ENCODE results near the gene TMTC2.

Gene TMTC2

DNA sequence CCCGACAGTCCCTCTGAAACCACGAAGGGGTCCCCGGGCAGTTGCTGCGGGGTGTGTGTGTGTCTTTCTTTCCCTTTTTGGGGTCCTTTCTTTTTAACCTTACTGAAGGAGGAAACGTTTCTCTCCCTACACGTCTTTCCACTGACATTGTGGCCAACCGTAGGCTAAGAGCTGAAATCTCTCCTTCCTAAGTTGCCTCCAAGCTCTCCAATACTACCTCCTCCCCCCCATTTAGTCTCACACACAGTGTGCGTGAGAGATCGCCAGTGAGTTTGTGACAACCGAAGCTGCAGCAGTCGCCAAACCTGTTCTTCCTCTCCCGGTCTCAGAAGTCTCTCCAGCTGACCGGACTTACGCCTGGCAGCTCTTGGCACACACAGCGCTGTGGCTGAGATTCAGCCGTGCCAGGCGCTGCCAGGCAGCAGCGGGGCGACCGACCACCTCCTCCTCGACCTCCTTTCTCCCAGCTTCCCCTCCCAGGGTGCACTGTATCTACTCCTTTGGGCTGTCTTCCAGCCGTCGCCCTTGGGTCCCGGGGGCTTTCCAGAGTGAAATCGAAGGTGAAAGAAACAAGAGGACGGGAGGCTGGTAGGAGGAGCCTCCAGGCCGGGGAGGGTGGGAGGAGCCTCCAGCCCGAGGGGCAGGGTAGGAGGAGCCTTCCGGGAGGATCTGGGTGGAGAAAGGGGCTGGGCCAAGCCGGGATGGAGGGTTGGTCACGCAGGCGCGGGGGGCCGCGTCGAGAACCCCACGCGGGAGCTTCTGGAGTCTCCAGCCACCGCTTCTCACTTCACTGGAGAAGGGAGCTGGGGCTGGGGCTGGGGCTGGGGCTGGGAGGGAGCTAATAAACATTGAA is at the start of gene TMTC2:
TSS of gene TMTC2 (plus strand) at position 739 of the 853 bp plus-strand sequence.
- DNase-seq (ENCODE audit: low read depth in 2 of 2) = peak; percentile 81 to 85

DNA sequence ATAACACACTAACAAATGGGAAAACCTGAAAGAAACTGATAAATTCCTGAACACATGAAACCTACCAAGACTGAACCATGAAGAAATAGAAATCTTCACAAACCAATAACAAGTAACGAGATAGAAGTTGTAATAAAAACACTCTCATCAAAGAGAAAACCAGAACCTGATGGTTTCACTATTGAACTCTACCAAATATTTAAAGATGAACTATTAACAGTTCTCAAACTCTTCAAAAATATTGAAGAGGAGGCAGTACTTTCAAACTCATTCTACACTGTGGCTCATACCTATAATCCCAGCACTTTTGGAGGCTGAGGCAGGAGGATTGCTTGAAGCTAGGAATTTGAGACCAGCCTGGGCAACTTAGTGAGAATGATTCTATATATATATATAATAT is 48.4 kb upstream of the TMTC2 start:
- no peak for DNase-seq (ENCODE audit: low read depth in 2 of 2)

DNA sequence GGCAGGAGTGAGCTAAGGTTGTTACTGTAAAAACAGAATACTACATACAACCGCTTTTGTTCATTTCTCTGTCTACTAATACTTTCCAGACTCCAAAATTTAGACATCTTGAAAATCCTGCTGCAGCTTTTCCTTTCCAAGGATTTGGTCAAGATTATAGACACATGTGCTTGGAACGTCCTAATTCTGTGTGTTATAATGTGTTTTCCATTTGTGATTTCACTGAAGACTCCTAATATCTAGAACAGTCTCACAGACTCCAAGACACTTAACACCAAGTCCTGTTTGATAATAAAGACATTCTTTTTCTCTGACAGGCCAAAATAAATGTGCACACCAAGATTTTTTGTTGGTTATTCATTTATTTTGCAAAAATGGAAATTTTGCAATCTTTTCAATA is 41.8 kb upstream of the TMTC2 start:
- DNase-seq (ENCODE audit: low read depth in 2 of 2) = no peak

DNA sequence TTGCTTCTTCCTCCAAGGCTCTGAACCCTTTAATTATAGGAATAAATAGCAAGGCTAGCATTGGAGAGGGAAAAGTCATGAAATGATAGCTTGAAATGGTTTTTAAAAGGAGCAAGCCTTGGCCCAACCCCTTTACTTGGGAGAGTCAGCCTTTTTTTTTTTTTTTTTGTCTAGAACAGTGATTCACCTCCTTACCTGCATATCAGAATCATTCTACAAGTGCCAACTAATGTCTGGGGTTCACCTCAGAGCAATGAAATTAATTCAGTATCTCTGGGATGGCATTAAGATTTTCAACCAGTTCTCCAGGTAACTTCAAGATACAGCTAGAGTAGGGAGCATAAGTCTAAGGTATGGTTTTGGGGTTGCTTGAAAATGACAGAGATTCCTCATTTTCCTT is 41.3 kb upstream of the TMTC2 start:
- DNase-seq (ENCODE audit: low read depth in 2 of 2) = no peak

DNA sequence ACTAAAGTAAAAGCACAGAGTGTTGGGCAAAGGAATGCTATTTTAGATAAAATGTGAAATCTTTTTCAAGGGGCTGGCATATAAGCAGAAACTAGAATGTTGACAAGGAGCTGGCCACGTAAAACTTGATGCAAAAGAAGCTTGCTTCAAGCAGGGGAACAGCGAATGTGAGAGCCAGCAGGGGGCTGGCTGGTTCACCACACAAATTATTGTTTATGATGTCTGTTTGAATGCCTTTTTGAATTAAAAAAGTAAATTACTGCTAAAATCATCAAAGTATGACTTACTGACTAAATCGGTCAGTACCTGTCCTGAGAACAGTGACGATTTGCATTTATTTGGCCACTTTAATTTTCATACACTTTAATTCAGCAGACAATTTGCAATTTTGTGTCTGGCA is 38.9 kb upstream of the TMTC2 start:
- DNase-seq (ENCODE audit: low read depth in 2 of 2) = no peak

DNA sequence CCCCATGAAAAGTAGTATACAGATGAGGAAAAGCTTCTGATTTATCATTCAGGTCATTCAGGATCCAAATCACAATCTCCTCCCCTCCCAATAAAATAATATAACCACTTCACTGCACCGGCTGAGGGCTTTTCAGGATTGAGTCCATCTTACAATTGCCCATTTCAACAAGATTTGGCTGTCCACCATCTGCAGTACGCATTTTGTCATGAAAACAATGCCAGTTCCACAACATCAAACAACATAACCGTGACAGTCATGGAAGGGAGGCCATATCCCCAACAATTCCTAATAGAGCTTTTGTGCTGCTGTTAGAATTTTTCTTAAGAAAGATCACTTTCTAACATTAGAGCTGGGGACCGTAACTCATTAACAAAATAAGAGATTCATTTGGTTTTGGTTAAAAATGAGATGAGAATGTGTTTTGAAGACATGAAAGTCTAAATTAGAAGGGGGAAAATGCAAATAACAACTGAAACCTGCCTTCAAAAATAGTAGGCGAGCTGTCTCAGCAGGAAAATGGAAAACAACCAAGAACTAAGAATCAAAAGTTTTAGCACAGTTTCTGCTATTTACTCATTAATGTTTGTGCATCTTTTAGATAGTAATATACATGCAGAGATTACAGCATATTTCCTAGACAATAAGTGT is 38.3 kb upstream of the TMTC2 start:
- DNase-seq (ENCODE audit: low read depth in 2 of 2) = no peak

DNA sequence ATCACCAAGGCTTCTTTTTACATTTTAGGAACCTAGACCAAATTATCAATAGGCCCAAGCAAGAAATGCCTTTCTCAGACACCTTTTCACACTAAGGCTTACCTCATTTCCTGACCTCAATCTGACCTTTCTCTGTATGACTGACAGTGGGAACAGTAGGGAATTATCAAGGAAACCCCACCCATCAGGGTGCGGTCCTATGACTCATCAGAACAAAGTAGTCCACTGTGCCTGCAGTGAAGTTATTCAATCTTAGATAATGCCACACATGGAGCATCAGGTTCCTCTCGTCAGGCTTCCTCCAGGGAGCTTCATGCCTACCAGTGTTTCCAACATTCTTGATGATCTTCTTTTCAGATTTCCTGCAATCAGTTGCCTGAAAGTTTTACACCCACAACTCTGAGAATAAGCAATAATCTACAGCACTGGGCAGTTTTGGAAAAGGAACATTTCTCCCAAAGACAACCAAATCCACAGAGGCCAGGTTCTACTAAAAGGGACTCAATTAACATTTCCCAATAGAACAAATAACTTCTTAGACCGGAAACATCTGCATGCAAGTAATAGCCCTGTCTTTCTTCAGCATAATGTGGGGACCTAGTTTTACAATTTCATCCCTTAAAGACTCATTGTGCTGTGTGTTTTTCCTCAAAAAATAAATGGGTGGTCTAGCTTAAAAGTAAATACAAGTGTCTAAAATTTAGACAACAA is 35.9 kb upstream of the TMTC2 start:
- no peak for DNase-seq (ENCODE audit: low read depth in 2 of 2)

DNA sequence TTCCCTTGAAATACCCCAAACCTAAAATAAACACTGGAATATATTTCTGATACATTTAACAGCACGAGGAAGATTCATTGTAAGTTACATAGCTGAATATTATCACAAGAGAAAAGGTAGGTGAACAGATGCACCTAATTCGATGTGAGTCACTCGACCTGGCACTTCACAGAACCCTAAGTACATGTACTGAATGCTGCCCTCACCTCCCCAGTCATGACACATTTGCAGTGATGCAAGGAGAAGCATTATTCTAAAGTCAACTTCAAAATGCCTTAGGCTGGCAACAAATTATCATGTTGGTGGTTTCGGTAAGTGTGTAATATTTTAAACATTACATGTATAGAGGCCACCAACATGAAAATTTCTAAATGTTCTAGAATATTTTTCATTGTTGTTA is 35.2 kb upstream of the TMTC2 start:
- no peak for DNase-seq (ENCODE audit: low read depth in 2 of 2)

DNA sequence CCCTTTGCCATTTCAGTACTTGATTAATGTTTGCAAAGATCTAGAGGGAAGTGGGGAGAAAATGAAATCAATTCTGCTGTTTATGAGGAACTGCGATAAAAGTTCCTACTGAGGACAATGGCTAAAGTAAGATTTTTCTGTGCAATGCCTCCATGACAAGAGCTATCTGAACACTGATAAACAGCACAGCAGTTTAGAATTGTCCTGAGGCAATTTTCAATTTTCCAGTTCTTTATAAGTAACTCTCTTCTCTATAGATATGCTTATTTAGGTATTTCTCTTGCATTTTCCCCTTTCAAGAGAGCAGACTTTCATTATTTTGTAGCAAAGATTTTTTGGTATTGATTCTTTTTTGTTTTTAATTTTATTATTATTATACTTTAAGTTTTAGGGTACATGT is 34.6 kb upstream of the TMTC2 start:
- no peak for DNase-seq (ENCODE audit: low read depth in 2 of 2)

DNA sequence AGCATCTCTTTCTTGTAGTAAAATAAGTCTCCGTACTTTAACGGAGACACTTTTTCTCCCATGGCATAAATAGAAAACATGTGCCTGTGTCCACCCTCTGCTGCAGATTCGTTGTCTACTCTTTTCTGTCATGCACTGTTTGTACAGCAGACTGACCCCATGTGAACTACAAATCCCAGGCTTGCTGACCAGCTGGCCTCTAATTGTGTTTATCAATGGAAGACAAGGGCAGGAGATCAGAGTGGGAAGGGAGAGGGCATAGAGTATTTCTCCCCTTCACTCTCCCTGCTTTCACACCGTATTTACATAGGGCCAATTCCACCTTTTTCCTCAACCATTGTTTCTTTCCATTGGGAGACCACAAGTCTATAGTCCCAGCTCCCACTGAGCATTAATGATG is 31.0 kb upstream of the TMTC2 start:
- no peak for DNase-seq (ENCODE audit: low read depth in 2 of 2)

DNA sequence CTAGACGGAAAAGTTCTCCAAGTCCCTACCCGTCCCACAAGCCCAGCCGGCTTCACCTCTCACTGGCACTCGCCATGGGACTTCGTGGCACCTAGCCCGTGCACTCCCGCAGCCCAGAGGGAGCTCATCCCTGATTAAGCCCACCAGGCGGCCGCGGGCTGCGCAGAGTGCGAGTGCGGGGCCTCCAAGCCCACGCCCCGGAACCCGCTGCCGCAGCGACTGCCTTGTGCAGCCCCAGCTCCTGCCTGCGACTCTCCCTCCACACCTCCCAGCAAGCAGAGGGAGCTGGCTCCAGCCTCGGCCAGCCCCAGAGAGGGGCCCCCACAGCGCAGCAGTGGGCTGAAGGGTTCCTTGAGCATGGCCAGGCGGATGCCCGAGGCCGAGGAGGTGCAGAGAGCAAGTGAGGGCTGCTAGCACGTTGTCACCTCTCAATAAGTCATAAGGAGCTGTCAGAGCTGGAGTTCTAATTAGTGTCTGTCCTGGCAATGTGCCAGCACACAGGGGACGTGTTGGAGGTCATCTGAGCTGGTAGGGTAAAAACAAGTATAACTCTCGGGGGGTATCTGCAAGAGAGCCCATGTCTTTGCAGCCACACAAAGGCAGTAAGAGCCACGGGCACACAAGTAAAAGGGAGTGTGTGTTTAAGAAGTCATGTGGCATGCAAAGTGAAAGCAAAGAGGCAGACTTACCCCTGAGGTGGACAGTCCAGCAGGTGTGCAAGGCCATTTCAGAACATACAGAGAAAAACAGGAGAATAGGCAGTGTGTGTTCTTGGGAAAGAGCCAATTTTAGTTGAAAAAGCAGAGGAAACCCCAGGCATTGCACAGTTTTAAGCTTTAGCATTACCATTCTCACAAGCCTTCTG is 27.1 kb upstream of the TMTC2 start:
- DNase-seq (ENCODE audit: low read depth in 2 of 2) = no peak

DNA sequence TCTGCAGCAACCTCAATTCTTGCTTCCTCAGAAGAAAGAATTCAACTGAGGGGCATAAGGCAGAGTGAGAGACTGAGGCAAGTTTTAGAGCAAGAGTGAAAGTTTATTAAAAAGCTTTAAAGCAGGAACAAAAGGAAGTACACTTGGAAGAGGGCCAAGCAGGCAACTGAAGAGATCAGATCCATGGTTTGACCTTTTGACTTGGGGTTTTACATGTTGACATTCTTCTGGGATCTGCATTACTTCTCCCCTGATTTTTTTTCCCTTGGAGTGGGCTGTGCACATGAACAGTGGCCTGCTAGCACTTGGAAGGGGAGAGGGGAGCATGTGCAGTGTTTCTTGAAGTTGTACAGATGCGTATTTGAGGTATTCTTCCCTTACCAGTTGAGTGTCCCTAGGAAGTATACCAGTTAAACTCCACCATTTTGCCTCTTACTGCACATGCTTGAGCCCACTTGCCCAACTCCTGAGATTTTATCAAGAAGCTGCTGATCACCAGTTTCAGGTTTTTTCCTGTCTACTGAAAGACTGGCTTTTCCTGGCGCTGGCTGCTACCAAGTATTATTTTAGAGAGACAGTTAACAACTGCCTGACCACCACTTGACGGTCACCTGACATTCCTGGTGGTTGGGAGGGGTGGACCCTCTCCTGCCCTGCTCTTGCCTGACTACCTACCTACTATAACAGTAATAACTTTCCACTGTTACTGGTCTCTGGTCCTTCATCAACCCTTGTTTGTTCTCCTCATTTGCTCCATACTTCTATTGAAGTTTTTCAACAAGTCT is 26.0 kb upstream of the TMTC2 start:
- no peak for DNase-seq (ENCODE audit: low read depth in 2 of 2)

DNA sequence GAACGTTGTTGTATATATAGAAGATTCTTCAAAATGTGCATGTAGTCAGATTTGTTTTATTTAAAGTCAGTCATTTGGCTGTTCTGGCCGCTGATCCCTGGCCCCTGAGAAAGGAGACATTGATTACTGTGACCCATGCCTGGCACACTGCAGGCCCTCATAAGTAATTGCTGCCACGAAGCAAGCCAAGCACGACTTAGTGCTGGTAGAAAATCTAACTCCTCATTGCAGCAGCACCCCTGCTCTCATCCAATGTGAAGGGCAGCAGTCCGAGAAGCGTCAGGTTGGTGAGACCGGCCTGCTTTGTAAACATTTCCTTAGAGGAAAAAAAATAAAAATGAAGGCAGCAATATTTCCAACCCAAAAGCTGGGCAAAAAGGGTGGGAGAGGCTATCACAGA is 22.8 kb upstream of the TMTC2 start:
- DNase-seq (ENCODE audit: low read depth in 2 of 2) = no peak

DNA sequence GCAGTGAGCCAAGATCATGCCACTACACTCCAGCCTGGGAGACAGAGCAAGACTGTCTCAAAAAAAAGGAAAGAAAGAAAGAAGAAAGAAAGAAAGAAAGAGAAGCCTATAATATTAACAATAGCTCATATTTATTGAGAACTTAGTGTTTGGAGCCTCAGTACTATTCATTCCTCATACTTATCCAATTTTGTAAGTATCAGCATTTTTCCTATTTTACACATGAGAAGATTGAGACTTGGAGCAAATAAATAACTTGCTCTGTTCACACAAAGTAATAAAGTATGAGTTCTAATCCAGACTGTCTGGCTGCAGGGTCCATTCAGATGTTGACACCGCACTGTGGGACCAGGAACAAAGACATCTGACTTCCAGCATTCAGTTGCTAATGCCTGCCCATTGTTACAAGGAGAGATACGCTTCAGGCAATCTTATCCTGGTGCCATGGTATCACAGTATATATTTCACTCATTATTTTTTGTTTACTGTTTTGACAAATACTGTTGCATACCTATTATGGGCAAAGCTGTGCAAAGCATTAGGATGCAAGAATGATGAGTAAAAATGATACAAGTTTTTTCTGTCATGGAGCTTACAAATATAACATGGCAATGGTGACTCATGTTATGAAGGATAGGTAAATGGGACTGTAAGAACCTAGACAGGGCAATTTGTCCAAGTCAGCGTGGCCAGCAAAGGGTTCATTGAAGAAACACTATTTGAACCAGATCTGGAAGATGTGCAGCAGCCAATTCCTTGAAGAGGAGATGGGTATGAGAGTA is 21.4 kb upstream of the TMTC2 start:
- no peak for DNase-seq (ENCODE audit: low read depth in 2 of 2)

DNA sequence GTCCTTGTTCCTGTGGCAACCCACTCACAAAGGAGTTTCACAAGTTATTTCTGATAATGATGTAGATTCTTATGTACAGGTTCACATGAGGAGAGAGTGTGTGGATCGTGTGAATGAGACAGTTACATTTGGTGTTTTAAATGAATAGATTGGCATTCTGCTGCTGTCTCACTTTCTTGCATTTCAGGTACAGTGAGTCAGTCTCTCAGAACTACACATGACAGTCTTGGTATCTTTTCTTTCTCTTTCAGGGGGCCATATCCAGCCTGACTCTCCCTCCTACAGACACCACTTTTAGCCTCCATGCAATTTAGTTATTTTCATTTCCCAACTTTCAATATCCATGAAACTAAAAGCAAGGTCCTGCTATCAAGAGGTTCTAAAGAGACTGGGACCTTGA is 19.9 kb upstream of the TMTC2 start:
- DNase-seq (ENCODE audit: low read depth in 2 of 2) = no peak

DNA sequence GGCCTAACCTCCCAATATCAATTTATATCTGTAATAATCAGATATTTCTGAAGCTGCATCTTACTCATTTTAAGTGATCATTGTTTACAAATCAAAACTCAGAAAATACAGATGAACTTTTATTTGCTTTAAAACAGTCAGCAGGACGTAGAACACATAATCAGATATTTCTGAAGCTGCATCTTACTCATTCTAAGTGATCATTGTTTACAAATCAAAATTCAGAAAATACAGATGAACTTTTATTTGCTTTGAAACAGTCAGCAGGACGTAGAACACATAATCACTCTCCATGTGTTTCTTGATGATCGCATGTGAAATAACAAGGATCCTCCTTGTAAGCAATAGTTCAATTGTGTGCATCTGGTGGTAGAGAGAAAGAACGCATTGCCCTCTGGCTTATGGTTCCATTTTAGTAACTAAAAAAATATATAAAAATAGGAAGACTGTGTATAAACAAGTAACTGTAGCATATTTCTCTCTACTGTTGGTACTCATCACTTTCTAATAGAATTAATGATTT is 15.0 kb upstream of the TMTC2 start:
- DNase-seq (ENCODE audit: low read depth in 2 of 2) = no peak

DNA sequence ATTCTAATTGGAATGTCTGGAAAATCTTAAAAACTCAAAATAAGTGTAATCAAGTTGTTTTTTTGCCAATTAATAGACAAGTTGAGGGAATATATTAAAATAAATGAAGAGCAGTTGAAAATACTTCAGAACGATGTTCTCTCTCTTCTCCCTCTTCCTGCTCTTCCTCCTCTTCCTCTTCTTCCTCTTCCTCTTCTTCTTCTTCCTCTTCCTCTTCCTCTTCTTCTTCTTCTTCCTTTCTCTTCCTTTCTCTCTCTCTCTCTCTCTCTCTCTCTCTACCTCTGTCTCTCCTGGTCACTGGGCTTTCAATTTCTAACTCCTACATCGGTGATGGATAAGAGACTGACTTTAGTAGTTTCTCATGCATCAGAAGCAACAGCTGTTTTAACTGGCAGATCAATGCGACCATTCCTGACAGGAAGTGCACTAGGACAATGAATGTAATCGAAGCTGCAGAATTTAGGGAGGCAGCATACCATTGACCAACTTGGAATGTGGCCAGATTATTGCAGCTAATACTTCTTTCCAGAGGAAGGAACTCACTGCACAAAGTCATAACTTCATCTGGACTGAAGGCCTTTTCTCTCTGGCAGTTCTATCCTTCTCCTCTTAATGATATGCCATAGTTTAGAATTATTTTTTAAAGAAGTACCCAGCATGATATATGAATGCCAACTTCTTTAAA is 13.8 kb upstream of the TMTC2 start:
- no peak for DNase-seq (ENCODE audit: low read depth in 2 of 2)

DNA sequence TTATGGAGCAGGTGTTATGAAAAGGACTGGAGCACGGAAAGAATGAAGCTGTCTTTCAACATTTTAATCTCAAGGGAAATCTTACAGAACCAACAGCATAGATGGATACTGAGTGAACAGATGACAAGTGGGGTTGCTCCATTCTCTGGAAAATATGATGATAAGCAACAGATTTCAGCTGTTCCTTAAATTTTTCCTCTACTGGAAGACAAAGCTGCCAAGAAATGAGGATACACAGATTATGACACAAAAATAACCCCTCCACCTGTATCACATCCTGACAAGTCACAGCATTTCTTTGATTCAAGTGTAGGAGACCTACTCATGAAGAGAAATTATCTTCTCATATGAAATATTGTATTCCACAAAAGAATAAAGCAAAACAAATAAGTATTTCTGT is 13.0 kb upstream of the TMTC2 start:
- no peak for DNase-seq (ENCODE audit: low read depth in 2 of 2)

DNA sequence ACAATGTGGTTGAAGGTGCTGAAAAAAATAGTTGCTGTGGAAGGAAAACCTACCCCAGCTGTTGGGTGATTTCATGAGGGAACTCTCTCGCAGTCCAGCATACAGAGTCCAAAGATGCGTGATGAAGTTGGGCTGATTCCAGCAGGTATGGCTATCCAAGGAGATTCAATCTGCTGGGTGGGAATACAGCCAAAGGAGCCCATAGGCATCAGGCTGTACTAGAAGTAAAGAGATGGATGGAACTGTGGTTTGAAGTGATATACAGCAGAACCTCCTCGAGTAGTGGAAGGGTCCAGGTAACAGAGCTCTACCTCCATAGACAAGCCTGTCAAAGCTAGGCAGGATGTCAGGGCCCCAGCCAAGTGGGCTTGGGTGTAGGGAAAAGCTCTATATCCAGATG is 11.5 kb upstream of the TMTC2 start:
- no peak for DNase-seq (ENCODE audit: low read depth in 2 of 2)
